GM18517 (cell line): ENCODE results near the gene APOA5.

Source experiments
- ATAC-seq: cut with Tn5 transposase; IDR thresholded peaks from one replicate; pipeline ENCODE4 v1.9.1; 2021; ENCODE audit warnings: mild to moderate bottlenecking, moderate library complexity; ENCODE audit not compliant: unreplicated experiment

Gene APOA5

GRCh38 chr11:116828632-116829524, 37.2 kb upstream of the APOA5 start:
- no peak for ATAC-seq

- no peak for ATAC-seq
Observed at GRCh38 chr11:116827461-116827860, 35.8 kb upstream of the APOA5 start.

DNA sequence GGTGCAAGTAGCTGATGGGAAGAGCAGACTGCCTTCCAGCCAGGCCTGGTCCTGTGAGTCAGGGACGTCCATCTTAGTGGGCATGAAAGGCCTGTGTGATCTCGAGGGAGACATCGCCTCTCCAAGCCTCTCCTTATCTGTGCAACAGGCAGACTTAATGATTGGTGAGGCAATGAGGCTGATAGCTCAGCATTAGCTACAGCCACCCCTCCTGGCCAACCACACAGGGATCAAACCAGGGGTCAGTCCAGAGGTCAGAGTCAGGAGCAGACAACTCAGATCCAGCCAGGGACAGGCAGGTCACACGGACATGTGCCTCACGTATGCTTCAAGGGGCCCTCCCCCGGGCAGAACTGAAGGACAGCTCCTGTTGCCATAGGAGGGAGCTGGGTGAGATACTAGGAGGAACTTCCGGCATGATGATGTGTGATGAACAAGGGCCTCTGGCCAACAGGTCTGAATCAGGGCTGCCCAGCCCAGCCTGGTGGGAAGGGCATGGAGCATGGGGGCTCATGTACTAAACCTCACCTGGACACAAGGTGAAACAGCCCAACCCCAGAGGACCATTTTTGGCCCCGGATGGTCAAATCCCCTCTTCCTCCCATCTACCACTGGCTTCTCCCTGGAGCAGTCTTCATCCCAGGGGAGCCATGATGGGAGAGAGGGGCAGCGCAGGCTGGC, 35.2 kb upstream of the APOA5 start:
- no peak for ATAC-seq

- ATAC-seq, result no peak
Observed at GRCh38 chr11:116825854-116826750, 34.4 kb upstream of the APOA5 start.

DNA sequence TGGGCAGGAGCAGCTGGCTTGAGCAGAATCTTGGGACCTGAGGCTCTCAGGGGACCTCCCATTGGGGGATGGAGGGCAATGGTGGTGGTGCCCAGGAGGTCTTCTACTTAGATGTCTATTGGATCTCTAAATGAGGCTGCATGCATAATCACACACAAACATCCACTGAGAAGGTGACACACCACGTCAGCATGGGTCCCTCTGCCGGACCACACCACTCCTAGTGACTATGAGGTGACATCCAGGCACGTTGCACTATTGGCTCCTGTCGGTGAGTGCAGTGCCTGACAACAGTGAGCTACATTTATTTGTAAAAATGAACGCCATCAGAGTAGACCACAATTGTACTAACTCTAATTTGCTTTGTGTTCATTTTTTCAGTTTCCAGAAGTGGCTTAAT, 33.8 kb upstream of the APOA5 start:
- no peak for ATAC-seq

- ATAC-seq, result no peak
Observed at GRCh38 chr11:116823031-116823843, 31.6 kb upstream of the APOA5 start, which contains the start of gene APOA4. APOA4 (minus strand) TSS chr11:116823304; CDS start chr11:116823191, 113 bp downstream.

DNA sequence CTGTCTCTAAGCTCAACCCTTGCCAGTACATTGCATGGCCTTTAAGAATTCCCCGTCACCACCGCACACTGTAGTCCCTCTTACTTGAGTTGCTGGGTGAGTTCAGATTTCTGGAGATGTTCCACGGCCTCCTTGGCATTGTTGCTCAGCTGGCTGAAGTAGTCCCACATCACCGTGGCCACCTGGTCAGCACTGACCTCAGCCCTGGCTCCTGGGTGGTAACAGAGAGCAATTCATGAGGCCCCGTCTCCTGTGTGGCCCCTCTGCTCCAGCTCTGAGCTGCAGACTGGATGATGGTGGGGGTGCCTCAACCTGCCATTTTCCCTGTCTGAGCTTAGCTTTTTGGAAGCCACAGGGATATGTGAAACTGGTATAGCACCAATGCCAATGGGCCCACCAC, 30.9 kb upstream of the APOA5 start:
- ATAC-seq, result no peak

- no peak for ATAC-seq
Observed at GRCh38 chr11:116821050-116821918, 29.6 kb upstream of the APOA5 start.

DNA sequence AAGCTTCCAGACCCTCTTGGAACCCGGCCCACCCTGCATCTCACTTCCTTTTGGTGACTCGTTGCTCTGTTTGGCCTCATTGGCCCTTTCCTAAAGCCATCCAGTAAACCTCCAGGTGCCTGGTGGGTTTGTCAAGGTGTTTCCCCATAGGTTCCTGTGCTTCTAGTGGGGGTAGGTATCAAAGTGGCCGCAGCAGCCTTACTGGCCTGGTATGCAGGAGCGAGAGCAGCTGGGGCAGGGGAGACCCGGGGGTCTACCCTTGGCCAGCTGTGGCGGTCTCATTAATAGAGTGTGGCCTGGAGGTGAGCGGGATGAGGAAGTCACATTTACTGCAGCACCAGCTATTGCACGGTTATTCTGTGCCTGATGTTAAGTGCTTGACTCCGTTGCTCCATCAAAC, 27.4 kb upstream of the APOA5 start:
- no peak for ATAC-seq

GRCh38 chr11:116814502-116814901, 22.8 kb upstream of the APOA5 start:
- no peak for ATAC-seq

DNA sequence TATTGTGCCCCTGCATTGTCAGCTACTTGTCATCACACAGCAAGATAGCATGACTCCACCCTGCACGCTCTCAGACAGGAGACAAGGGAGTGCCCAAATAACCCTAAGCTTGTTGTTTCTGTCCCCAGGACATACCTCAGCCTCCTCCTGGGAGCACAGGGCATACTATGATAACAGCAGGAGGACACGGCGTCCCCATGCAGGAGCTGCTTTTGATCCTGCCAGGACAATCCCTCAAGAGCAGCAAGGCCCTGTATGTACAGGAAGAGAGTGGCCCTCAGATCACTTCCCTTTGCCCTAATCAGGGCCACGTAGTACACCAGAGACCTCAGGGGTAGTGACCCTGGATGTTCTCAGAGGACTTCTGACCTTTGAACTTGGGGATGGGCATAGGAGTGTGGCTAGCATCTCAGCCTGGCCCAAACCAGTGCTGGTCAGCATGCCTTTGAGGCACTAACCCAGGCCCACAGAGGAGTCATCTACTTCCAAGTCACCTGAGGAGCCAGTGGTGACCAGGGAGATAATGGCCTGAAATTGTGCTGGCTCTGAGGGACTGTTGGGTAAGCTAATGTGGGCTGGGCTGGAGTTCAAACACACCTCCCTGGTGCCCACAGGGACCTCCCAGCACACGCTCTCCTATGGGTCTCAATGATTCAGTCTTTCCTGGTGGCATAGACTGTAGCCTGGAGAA, 22.2 kb upstream of the APOA5 start:
- no peak for ATAC-seq

- no peak for ATAC-seq
Observed at GRCh38 chr11:116813170-116813569, 21.5 kb upstream of the APOA5 start.

DNA sequence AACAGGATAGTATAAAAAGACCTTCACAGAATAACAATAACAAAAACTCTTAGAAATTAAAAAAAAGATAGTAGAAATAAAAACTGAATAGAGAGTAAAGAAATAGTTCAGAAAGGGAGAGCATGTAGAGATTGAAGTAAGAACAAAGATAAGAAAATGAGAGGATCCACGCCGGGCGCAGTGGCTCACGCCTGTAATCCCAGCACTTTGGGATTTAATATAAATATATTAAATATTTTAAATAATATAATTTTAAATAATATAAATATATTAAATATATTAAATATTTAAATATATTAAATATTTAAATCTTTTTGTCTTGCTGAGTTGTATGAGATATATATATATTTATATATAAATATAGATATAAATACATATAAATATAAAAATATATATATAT, 20.4 kb upstream of the APOA5 start:
- no peak for ATAC-seq

GRCh38 chr11:116811194-116811593, 19.5 kb upstream of the APOA5 start:
- no peak for ATAC-seq

GRCh38 chr11:116808262-116809175, 16.8 kb upstream of the APOA5 start:
- no peak for ATAC-seq

DNA sequence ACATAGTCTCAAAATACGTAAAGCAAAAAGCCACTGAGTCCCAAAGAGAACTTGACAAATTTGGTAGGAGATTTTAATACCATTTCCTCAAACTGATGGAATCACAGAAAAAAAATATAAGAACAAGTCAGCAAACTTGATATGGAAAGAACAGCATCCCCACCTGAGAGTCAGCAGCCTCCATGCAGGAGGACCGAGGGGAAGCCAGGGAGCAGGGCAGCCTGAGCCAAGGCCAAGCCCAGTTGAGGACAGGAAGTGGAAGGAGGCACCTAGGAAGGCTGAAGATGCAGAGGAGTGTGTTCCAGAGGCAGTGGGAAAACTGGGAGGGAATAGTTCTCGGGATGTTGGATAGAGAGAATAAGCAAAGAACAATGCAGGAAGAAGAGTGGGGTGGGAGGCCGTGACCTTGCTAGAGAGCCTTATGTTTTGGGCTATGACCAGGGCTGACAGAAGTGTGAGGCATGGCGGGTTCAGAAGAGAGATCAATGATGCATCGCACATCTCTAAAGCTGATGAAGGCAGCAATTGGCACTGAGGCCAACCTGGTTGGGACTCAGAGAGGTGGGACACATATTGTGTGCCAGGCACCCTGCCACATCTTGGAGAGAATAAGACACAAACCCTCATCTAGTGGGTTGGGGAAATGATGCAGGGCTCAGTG, 16.1 kb upstream of the APOA5 start:
- no peak for ATAC-seq

DNA sequence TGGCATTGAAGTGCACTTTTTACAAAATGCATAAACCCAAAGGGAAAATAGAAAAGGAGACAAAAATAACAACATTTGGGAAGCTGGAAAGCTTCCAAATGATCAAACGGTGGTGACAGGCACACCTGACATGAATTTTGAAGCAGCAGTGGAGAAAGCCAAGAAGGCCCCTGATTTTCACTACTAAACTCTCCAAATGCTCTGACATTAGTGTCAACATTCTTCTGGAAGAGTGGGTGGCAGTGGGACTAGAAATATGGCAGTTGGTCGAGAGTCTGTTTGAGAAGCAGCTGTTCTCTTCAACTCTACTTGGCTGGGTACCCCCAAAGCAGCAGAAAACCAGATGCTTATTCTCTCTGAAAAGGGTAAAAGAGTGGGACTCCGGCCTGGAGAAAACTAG, 12.3 kb upstream of the APOA5 start:
- no peak for ATAC-seq
